HG02623 (cell line): ENCODE data around the gene GNAQ.

Experiments
- ATAC-seq: cut with Tn5 transposase; IDR thresholded peaks from one replicate; pipeline ENCODE4 v1.9.1; 2021; ENCODE audit warnings: moderate library complexity; ENCODE audit not compliant: unreplicated experiment

GNAQ gene

GRCh38 chr9:78004478-78005229 lies 27.0 kb downstream of the GNAQ start:
- no peak for ATAC-seq

- ATAC-seq, result no peak
Measured at GRCh38 chr9:78003730-78004129, 27.9 kb downstream of the GNAQ start.

- no peak for ATAC-seq
Measured at GRCh38 chr9:78001946-78002731, 29.5 kb downstream of the GNAQ start.

- no peak for ATAC-seq
Measured at GRCh38 chr9:78000221-78000620, 31.4 kb downstream of the GNAQ start.

GRCh38 chr9:77999231-77999631 lies 32.4 kb downstream of the GNAQ start:
- ATAC-seq, result no peak

GRCh38 chr9:77997611-77998284 lies 33.9 kb downstream of the GNAQ start:
- ATAC-seq, result no peak

- no peak for ATAC-seq
Measured at GRCh38 chr9:77996696-77997095, 34.9 kb downstream of the GNAQ start.

GRCh38 chr9:77991191-77991590 lies 40.4 kb downstream of the GNAQ start:
- ATAC-seq, result no peak

GRCh38 chr9:77989909-77990308 lies 41.7 kb downstream of the GNAQ start:
- no peak for ATAC-seq

GRCh38 chr9:77989458-77989857 lies 42.2 kb downstream of the GNAQ start:
- no peak for ATAC-seq

GRCh38 chr9:77988630-77989029 lies 43.0 kb downstream of the GNAQ start:
- no peak for ATAC-seq

GRCh38 chr9:77987880-77988525 lies 43.6 kb downstream of the GNAQ start:
- no peak for ATAC-seq

- no peak for ATAC-seq
Measured at GRCh38 chr9:77987081-77987656, 44.4 kb downstream of the GNAQ start.

GRCh38 chr9:77985996-77986395 lies 45.6 kb downstream of the GNAQ start:
- no peak for ATAC-seq

- ATAC-seq, result no peak
Measured at GRCh38 chr9:77983320-77983662, 48.3 kb downstream of the GNAQ start.

- no peak for ATAC-seq
Measured at GRCh38 chr9:77982581-77983319, 48.9 kb downstream of the GNAQ start.

- no peak for ATAC-seq
Measured at GRCh38 chr9:77981907-77982306, 49.7 kb downstream of the GNAQ start.

- ATAC-seq, result no peak
Measured at GRCh38 chr9:77981332-77981731, 50.3 kb downstream of the GNAQ start.

- no peak for ATAC-seq
Measured at GRCh38 chr9:77980622-77981021, 51.0 kb downstream of the GNAQ start.

- no peak for ATAC-seq
Measured at GRCh38 chr9:77978086-77978781, 53.4 kb downstream of the GNAQ start.
